Activated CD8-positive, alpha-beta memory T cell treated with anti-CD3 and anti-CD28 coated beads, Interleukin-2, amount 50 U/mL, for 1 hour (primary cell): ENCODE measurements around the gene ARHGAP18.

ENCODE experiments used
- DNase-seq: peaks from one replicate; pipeline ENCODE4 v3.0.0-alpha.2; 2020; ENCODE audit errors: extremely low read depth

ARHGAP18 gene

DNA sequence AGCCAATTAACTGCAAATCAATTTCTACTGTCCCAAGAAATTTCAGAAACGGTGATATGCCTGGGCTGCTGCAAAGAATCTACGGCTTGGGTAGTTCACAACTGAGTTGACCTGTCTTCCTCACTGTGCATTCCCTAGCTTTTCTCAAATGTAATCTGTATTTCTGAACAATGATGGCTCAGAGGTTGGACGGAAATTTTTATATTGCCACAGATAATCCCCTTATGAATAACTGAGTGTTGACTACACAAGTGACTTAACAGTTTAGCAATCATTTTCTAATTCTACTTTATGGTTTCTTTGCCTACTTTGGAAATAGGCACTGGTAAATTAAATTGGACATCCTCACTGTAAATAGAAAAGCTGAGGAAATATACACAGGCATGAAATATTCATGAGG, 94.5 kb downstream of the ARHGAP18 start:
- no peak for DNase-seq

- no peak for DNase-seq
These were observed 95.0 kb downstream of the ARHGAP18 start for GRCh38 chr6:129615020-129615419.

DNA sequence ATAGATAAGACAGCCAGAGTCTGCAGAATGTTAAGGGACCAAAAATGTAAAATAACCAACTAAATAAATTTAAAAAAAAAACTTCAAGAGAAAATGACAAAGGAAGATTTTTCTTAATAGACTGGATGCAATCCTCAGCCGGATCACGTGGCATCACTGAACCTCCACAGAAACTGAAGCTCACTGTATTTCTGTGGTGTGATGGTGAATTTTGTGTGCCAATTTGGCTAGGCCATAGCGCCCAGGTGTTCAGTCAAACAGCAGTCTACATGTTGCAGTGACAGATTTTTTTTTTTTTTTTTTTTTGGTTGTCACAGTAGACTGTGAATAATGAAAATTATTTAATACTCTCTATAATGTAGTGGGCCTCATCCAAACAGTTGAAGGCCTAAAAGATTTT, 95.5 kb downstream of the ARHGAP18 start:
- DNase-seq: no peak

- DNase-seq: no peak
These were observed 97.5 kb downstream of the ARHGAP18 start for GRCh38 chr6:129612440-129612839.

DNA sequence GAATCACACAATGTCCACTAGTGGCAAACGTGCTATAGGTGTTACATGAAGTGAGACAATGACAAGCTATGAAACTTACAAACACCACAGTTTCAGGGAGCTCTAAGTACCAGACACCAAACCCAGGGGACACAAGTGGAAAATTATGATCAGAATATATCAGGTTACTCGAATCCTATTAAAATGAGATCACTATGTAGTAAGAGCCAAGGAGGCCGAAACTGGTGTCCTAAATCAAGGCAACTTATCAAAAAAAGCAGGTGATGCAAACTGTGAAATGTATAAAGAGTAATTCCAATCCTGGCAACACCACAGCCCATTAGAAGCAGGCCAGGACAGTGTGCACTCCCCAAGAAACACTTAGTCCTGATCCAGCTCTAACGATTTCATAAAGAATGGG, 100.3 kb downstream of the ARHGAP18 start:
- DNase-seq: no peak

GRCh38 chr6:129608886-129609537, 101.0 kb downstream of the ARHGAP18 start:
- no peak for DNase-seq

DNA sequence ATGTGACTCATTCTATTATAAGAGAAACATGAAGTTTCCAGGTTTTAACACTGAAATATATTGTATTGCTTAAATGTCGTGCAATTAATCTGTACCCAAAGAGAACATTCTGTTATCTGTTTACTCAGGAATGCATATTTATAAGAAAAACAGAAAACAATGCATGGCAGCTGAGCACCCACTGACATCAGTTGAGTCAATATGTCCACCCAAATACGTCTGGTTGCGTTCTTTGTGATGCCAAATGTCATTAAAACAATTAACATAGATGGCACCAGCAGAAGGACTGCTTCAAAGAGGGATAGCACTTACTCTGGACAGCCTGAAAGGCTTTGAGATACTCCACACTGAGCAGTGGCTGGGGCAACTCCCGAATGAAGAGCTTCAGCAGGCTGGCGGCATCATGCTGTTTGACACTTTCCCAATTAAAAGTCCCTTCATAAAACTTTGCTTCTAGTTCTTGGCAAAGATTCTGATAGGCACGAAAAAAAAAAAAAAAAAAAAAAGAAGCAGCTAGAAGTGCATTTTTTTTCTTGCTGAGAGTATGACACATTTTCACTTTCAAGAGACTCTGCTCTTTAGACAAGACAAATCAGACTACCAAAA, 102.3 kb downstream of the ARHGAP18 start:
- no peak for DNase-seq

DNA sequence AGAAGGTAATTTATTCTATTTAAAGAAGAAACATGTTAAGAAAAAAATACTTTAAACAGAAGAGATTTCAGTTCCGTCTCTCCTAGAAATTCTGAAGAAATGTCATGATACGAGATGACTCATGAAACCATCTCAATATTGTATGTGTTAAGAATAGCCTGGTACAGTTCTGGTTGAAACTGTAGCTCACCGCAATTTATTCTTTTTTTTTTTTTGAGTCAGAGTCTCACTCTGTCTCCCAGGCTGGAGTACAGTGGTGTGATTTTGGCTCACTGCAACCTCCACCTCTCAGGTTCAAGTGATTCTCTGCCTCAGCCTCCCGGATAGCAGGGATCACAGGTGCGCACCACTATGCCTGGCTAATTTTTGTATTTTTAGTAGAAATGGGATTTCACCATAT, 103.3 kb downstream of the ARHGAP18 start:
- DNase-seq: no peak

DNA sequence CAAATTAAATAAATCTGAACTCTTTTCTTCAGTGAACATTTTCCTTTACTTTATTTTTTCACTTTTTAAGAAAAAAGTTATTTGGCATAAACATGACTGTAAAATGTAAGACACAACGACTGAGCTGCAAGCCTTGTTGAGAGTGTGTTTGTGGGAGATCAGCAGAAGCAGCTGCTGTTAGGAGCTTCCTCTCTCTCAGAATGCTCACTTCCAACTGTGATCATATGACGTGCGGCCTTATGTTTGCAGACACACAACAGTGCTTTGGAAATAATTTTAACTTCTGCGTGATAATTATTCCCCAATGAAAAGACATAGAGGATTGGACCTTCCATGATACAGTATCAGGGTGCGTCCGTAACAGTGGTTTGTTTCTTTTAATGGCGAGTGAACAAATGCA, 104.0 kb downstream of the ARHGAP18 start:
- DNase-seq: no peak

DNA sequence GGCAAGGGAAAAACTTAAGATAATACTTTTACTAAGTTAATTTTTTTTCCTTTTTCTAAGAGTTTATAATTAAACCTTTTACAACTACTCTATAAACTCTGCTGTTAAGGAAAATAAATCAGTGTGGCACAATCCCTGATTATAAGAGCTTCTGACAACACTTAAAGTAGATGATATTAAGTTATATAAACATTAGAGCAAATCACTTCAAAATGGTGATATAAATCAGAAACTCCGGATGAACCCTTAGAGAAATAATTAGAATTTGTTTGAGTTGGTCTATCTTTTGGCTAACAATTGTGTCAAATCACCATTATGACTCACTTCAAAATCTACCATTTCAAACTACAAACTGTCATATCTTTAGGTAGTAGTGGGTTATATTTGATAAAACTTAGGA, 104.9 kb downstream of the ARHGAP18 start:
- no peak for DNase-seq

DNA sequence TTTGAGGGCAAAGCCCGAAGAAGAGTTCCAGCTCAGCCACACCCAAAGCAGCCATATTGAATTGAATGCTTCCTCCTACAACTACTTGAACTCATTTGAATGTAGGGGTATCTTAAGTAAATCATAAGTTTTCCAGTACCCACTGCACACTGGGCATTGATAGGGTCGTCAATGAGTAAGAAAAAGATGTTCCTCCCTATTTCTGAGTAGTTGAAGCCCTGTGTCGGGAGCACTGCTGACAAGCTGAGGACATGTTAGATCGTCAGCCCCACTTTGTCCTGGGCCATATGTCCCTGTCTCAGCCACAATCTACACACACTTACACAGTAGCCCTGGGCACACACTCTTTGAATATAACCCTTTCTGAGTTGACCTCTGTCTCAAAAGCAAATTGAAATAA, 105.7 kb downstream of the ARHGAP18 start:
- no peak for DNase-seq

DNA sequence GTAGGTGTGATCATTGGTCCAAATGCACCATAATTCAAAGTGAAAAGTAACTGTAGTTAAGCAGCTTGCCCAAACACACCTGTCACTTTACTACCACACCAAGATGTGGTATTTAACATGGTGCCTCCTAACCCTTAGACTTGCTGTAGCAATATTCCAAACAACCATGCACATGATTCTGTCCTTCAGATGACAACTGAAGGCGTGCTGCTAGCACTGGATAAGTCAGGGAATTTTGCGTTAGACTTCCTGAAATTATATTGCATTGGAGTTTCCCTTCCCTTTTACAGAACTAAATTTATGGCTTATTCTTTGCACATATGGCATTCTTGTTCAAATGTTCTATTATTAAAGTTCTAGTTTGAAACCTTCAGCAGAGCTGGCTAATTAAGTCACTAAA, 106.2 kb downstream of the ARHGAP18 start:
- no peak for DNase-seq

- no peak for DNase-seq
These were observed 108.7 kb downstream of the ARHGAP18 start for GRCh38 chr6:129601323-129601722.

GRCh38 chr6:129599467-129599866, 110.5 kb downstream of the ARHGAP18 start:
- no peak for DNase-seq

- no peak for DNase-seq
These were observed 111.5 kb downstream of the ARHGAP18 start for GRCh38 chr6:129598244-129599187.

GRCh38 chr6:129597023-129597713, 112.8 kb downstream of the ARHGAP18 start:
- no peak for DNase-seq

DNA sequence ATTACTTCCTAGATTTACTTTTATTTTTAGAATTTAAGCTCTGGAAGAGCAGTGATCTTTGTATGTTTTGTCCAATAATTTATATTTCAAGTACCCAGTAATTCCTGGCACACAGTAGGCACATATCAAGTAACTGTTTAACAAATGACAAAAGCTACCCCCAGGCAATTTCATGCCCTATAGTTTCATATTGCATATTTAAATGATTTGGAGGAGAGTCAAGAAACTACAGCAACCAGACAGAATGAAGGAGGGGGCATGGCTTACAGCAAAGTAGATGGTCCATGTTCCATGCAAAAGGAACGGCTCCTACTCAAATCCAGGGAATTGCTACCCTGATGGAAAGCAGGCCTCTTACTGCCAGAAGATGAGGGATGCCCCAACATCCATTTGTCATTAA, 113.5 kb downstream of the ARHGAP18 start:
- DNase-seq: no peak

DNA sequence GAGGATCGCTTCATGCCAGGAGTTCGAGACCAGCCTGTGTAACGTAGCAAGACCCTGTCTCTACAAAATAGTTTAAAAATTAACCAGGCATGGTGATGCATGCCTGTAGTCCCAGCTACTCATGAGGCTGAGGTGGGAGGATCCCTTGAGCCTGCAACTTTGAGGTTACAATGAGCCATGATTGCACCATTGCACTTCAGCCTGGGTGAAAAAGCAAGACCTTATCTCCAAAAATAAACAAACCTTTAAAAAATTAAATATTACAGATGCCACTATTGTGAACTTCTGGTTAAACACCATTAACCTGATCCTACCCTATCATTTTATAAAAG, 116.8 kb downstream of the ARHGAP18 start:
- DNase-seq: no peak

DNA sequence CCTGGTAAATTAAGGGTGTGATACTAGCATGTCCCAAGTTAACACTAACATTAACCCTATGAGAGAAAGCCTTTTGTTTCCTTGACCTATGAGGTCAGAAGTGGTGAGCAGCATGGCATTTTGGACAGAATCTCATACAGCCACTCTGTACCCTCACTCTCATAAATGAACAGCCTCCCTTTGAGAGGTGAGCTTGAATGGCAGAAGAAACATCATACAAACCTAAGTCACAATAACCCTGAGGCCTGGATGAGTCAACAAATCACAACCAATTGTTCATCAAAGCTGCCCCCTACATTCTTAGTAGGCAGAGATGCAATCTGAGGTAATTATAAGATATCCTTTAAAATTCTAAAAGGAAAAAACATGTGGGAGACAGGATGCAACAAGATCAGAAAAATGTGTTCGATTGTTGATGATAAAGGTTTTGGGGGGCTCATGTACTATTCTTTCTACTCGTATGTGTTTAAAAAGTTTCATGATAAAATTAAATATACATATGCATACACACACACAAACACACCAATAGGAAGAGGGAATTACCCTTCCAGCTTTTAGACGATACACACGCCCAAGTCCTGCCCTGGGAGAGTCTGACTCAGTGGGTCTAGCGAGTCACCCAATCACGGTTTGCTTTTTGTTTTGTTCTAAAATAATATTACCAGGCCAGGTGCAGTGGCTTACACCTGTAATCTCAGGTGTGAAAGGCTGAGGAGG, 117.3 kb downstream of the ARHGAP18 start:
- DNase-seq: no peak

DNA sequence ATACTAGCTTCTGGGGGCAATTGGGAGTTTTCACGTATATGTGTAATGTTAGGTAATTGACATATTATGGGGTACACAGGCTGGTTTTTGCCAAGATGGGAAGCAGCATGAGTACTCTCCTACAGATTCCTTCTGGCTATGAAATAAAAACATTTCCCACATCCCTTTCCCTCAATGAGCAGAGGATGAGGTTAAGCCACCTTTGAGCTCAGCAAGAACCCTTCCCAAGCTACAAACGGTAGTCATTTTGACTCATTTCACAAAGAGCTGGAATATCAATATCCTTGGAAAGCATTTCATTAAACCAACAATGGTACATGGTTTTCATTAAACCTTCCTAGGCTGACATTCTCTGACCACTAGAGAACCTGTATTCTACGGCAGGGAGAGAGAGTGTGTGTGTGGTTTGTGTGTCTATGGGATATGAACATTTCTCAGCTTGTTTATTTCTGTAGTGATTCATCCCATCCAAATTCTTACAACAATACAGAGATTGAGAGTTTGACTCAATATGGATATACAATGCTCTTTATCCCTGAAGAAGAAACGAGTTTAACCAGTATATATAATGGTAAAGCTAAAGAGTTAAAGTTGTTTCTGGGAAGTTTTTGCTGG, 119.5 kb downstream of the ARHGAP18 start:
- no peak for DNase-seq

DNA sequence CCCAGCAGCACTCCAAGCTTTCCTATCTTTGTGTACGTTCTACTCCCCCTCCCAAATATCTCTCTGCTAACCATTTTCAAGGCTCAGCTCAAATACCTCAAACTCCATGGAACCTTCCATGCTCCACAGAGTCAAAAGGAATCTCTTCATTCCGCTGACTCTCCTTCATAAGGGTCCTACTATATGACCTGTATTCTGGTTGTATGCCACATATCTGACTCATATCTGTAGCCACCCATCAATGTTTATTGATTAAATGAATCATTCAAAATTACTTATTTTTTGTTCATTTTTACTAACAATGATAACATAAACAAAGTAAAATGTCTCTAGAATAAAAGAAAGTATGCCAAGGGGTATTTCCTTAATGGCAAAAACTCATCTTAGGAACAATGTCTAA, 123.2 kb downstream of the ARHGAP18 start:
- no peak for DNase-seq
